ENCODE data around the gene PCID2.

DNA sequence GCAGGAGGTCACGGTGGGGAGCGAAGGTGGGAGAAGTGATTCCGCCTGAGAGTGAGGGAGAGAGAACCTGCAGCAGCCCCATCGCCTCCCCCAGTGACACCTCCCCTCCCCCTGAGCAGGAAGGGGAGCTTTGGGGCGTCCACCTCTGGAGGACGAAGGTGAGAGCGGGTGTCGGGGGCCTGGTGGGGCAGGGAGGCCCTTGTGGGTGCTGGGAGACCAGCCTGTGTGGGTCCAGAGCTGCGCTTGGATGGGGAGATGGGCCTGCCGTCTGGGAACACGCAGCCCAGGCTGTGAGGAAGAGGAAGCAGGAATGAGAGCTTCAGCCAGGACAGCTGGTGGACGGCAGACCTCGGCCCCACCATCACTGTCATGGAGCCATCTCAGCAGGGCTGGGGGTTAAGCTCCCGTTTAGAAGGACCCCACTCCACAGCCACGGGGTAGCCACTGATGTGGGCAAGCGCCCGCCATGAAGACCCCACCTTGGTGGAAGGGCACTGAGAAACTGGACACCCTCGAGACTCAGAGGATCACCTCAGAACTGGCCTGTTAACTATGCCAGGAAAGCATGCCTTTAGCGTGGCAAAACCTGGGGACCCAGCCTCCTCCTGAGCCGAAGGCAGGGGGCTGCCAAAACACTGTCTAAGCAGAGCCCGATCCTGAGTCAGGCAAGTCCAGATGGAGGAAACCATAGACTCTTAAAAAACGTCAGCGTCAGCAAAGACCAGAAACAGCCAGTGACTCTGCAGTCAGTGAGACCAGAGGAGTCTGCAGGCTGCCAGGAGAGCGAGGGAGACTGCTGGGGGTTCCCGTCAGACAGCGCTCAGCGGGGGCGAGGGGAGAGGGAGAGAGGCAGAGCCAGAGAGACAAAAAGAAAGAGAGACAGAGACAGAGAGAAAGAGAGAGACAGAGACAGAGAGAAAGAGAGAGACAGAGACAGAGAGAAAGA lies 56.5 kb downstream of the PCID2 start:
- TF ChIP-seq, protein P1, sequence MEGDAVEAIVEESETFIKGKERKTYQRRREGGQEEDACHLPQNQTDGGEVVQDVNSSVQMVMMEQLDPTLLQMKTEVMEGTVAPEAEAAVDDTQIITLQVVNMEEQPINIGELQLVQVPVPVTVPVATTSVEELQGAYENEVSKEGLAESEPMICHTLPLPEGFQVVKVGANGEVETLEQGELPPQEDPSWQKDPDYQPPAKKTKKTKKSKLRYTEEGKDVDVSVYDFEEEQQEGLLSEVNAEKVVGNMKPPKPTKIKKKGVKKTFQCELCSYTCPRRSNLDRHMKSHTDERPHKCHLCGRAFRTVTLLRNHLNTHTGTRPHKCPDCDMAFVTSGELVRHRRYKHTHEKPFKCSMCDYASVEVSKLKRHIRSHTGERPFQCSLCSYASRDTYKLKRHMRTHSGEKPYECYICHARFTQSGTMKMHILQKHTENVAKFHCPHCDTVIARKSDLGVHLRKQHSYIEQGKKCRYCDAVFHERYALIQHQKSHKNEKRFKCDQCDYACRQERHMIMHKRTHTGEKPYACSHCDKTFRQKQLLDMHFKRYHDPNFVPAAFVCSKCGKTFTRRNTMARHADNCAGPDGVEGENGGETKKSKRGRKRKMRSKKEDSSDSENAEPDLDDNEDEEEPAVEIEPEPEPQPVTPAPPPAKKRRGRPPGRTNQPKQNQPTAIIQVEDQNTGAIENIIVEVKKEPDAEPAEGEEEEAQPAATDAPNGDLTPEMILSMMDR (IDR thresholded peaks at IDR 0.05), result no peak
- TF ChIP-seq POLR2AphosphoS5 (IDR thresholded peaks at IDR 0.05; ENCODE audit: low read depth, low read length), result no peak
- TF ChIP-seq, protein P2, sequence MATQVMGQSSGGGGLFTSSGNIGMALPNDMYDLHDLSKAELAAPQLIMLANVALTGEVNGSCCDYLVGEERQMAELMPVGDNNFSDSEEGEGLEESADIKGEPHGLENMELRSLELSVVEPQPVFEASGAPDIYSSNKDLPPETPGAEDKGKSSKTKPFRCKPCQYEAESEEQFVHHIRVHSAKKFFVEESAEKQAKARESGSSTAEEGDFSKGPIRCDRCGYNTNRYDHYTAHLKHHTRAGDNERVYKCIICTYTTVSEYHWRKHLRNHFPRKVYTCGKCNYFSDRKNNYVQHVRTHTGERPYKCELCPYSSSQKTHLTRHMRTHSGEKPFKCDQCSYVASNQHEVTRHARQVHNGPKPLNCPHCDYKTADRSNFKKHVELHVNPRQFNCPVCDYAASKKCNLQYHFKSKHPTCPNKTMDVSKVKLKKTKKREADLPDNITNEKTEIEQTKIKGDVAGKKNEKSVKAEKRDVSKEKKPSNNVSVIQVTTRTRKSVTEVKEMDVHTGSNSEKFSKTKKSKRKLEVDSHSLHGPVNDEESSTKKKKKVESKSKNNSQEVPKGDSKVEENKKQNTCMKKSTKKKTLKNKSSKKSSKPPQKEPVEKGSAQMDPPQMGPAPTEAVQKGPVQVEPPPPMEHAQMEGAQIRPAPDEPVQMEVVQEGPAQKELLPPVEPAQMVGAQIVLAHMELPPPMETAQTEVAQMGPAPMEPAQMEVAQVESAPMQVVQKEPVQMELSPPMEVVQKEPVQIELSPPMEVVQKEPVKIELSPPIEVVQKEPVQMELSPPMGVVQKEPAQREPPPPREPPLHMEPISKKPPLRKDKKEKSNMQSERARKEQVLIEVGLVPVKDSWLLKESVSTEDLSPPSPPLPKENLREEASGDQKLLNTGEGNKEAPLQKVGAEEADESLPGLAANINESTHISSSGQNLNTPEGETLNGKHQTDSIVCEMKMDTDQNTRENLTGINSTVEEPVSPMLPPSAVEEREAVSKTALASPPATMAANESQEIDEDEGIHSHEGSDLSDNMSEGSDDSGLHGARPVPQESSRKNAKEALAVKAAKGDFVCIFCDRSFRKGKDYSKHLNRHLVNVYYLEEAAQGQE (IDR thresholded peaks at IDR 0.05; ENCODE audit: insufficient read depth in 1 of 2, low read depth in 2 of 2, low read length in 1 of 2), result no peak
